ENCODE data around the gene DLG4. TPM values are rescaled to one million over a fixed set of nuclear protein-coding genes. Genes with fewer than 3 reads are reported as not detected.

Gene DLG4
- total RNA-seq, 2 experiments from 2014 or later: 7.9 to 8.4 TPM

DNA sequence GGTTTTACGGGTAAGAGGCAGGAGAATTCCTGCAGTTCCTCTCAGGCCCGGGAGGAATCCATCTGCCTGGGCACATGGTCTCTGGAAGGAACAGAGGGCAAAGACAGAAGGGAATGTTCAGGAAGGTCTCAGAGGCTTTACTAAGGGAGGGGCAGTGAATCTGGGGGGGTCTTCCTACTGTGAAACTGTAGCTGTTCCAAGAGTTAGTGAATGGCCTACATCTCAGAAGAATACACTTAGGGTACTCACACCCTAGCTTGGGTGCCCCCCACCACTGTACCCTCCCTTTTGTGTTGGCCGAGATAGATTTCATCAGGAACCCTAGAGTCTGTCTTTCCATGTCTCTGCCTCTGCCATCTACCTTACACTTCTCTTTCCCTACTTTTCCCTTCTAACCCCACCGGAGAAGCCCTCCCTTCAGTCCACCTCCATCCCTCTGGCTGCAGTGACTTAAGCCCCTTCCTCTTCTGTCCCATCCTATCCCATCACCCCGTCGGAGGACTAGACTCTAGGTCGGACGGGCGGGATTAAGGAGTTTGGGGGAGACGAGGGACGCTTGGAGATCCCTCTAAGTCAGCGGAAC lies 316 bp downstream of the DLG4 start:
- H3K36me3 Mint-ChIP-seq: peaks cover 25% of the 10 kb centered on the region
- H3K27ac Mint-ChIP-seq: peak overlapping the region; percentile 92
- peak overlapping the region; percentile 90 for H3K4me3 Mint-ChIP-seq
- intact Hi-C loops (cut with micrococcal nuclease): no loop called here
- peaks cover 1% of the 10 kb centered on the region for H3K27me3 Mint-ChIP-seq
- POLR2A ChIA-PET: interaction anchor here (0.6 to 4.9 kb wide), 6 partner anchors 11 to 173 kb away, joined by 3 to 33 read pairs (median 5); partner anchors contain the start of genes DVL2, GABARAP and PHF23
- CTCF ChIA-PET: interaction anchor here (0.9 to 4.2 kb wide), 8 partner anchors 10 to 173 kb away, joined by 3 to 48 read pairs (median 8); partner anchors contain the start of genes GABARAP and PHF23
- no peak for DNase-seq
- H3K4me1 Mint-ChIP-seq (ENCODE audit: low read depth): peaks cover 56% of the 10 kb centered on the region
- no peaks in the 10 kb centered on the region for H3K9me3 Mint-ChIP-seq

DNA sequence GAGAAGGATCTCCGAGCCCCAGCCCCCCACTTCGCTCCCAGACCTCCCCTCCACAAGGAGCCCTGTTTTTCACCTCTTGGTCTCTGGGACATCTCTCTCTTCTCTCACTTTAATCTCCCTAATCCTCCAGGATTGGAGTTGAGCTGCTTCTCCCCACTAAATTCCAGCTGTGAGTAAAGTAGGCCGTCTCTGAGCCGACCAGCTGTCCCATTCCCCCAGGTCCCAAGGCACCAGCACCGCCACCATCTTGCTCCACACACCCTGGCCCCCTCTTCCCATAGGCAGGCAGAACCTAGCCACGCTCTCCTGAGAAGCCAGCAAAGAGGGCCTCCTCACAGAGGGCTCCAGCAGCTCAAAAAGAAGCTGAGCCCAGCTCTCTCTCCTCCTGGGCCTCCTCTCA lies 878 bp downstream of the DLG4 start:
- peaks cover 21% of the 10 kb centered on the region for H3K36me3 Mint-ChIP-seq
- no peak overlapping the region for H3K4me3 Mint-ChIP-seq
- CTCF ChIA-PET: interaction anchor here (0.9 to 4.2 kb wide), 5 partner anchors 14 to 173 kb away, joined by 3 to 48 read pairs (median 19); partner anchors contain the start of genes GABARAP and PHF23
- intact Hi-C loops (cut with micrococcal nuclease): no loop called here
- H3K4me1 Mint-ChIP-seq (ENCODE audit: low read depth): peaks cover 61% of the 10 kb centered on the region
- H3K27me3 Mint-ChIP-seq: peaks cover 1% of the 10 kb centered on the region
- no peaks in the 10 kb centered on the region for H3K9me3 Mint-ChIP-seq
- DNase-seq: no peak
- POLR2A ChIA-PET: interaction anchor here (1.5 to 3.2 kb wide), 4 partner anchors 11 to 173 kb away, joined by 4 to 19 read pairs (median 5); partner anchors contain the start of genes GABARAP and PHF23
- peak overlapping the region; percentile 92 for H3K27ac Mint-ChIP-seq

DNA sequence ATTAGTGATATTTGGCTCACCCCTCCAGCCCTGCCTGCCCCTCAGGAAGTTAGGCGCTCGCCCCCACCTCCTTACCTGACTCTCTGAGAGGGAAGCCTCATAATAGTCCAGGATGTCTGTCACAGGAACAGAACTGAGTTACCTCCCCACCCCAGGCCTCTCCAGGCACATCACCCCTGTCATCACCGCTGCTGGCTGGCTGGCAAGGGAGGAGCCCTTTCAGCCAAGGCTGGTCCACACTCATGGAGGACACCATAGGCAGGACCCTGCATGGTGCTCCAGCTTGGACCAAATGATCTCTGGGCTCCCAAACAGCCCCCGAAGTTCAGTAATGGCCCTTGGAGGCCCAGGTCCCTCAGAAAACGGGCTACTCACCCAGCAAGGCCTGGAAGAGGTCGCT lies 1.5 kb downstream of the DLG4 start:
- Mint-ChIP-seq H3K4me3 (no peak overlapping the region), H3K27ac (no peak overlapping the region), H3K27me3 (peaks cover 1% of the 10 kb centered on the region), H3K9me3 (no peaks in the 10 kb centered on the region), H3K4me1 (ENCODE audit: low read depth) (peaks cover 67% of the 10 kb centered on the region), H3K36me3 (peaks cover 15% of the 10 kb centered on the region)
- intact Hi-C loops (cut with micrococcal nuclease): no loop called here
- CTCF ChIA-PET: interaction anchor here (4.2 kb wide), 1 partner anchor 20 kb away, joined by 34 read pairs; the partner anchor contains the start of gene PHF23
- DNase-seq: no peak
- POLR2A ChIA-PET: interaction anchor here (0.6 to 3.2 kb wide), 4 partner anchors 21 to 172 kb away, joined by 4 to 19 read pairs (median 4); partner anchors contain the start of genes GABARAP and PHF23

DNA sequence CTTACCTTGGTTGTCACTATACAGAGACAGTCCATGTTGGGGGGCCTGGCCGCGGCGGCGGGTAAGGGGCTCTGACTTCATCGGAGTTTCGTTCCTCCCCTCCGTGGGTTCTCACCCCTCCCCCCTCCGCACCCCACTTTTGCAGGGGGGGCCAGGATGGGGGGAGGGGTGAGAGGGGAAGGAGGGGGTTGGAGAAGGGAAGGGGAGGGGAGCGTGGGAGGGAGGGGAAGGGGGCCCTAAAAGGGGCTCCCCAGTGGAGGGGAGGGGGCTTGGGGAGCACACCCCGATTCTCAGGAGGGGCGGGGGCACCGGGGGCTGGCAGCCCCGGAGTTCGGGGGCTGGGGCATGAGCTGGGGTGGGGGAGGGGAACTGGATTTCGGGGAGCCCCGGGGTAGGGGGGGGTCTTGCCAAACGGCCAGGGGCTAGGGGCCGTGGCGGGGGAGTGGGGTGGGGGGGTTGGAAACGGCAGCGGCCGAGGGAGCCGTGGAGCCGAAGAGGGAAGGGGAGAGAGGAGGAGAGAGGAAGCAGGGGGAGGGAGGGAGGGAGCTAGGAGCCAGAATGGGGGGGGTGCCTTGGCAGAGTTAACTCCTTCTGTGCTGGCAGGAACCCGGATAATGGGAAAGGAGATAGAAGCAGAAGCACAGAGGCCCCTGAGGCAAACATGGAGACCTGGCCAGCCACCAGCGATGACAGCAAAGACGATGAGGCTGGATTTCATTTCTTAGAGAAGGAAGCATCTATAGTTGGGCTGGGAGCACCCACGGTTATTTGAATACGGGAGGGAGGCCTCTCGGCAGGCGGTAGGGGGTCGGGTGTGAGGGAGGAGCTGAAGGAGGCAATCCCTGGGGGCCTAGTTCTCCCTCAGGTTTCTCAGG lies 2.3 kb downstream of the DLG4 start:
- Mint-ChIP-seq H3K9me3 (no peaks in the 10 kb centered on the region), H3K4me1 (ENCODE audit: low read depth) (peaks cover 67% of the 10 kb centered on the region), H3K36me3 (peaks cover 9% of the 10 kb centered on the region), H3K27ac (peak overlapping the region; percentile 38), H3K27me3 (peaks cover 1% of the 10 kb centered on the region), H3K4me3 (peak overlapping the region; percentile 55)
- peak; percentile 42 for DNase-seq
- intact Hi-C loops (cut with micrococcal nuclease): no loop called here
- CTCF ChIA-PET: no interaction called here
- POLR2A ChIA-PET: interaction anchor here (0.6 kb wide), 1 partner anchor 89 kb away, joined by 4 read pairs; no protein-coding TSS in a partner anchor

DNA sequence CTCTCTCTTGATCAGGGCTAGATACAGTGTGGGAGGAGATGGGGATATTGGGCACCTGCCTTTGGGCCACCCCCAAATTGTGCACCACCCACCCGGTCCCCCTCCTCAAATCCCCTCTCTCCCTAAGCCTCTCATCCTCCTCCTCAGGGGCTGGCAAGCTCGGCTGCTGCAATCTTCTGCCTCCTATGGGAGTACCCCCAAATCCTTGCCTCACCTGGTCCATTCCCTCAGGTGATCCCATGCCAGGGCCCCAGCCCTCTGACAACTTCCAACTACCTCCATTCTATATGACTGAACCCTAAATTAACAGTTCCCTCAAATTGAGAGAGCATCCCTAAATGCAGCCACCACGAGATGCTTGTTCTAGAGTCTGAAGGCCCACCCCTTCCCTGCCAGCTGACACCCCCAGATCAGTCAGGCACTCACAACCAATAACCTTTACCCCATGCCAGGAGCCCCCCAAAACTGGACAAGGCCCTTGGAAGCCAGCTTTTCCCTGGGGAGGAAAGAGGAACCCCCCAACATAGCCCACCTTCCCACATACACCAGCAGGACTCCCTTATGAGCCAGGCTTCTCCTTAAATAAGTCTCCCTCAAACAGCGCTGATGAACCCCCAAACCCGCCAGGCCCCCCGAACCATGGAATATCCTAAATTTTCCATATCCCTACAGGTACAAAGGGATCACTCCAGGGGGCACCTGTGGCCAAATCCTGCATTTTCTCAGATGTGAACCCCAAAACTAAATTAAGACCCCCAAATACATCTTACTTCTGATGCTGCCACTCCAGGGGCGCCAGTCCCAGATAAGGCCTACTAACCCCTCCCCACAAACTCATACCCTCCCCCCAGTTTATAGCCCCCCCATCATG lies 3.2 kb downstream of the DLG4 start:
- POLR2A ChIA-PET: interaction anchor here (0.5 kb wide), 1 partner anchor 1011 kb away, joined by 3 read pairs; no protein-coding TSS in a partner anchor
- CTCF ChIA-PET: no interaction called here

DNA sequence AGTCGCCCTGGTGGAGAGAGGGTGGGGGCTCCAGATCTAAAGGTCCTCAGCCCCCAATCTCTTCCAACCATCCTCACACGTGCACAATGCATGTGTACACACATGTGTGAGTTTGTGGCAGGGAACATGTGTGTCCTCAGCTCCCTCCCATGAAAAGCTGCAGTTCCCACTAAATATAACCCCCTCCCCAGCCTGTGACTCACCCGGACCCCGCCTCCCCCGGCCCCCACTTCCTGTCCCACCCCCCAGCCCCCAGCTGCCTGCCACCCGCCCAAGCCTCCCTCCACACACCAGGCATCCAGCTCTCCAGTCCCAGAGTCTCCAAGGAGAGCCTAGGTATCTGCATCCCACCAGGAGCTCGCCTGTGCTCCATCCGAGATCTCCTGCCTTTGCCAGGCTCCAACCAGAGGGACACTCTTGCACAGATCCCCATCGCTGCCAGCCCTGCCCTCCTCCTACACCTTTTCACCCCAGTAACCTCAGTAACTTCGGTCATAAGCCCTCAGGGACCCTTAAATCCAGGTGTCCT lies 3.9 kb downstream of the DLG4 start:
- ChIA-PET POLR2A (interaction anchor here (0.5 kb wide), 1 partner anchor 1011 kb away, joined by 3 read pairs; no protein-coding TSS in a partner anchor), CTCF (interaction anchor here (2.0 kb wide), 1 partner anchor 114 kb away, joined by 5 read pairs; the partner anchor contains the start of gene NEURL4)
- intact Hi-C loops (cut with micrococcal nuclease): loop anchor here (2.0 kb wide), 1 partner anchor 91 kb away; the partner anchor contains the start of gene EIF5A
- H3K4me3 Mint-ChIP-seq: no peak overlapping the region
- no peaks in the 10 kb centered on the region for H3K36me3 Mint-ChIP-seq
- peaks cover 7% of the 10 kb centered on the region for H3K27me3 Mint-ChIP-seq
- no peak for DNase-seq
- no peaks in the 10 kb centered on the region for H3K9me3 Mint-ChIP-seq
- H3K27ac Mint-ChIP-seq: no peak overlapping the region
- H3K4me1 Mint-ChIP-seq (ENCODE audit: low read depth): peaks cover 58% of the 10 kb centered on the region

More for the DNA sequence above, 3.2 kb downstream of the DLG4 start:
- peaks cover 65% of the 10 kb centered on the region for H3K4me1 Mint-ChIP-seq (ENCODE audit: low read depth)
- peak overlapping the region; percentile 33 for H3K4me3 Mint-ChIP-seq
- intact Hi-C loops (cut with micrococcal nuclease): no loop called here
- peaks cover 7% of the 10 kb centered on the region for H3K27me3 Mint-ChIP-seq
- peaks cover 4% of the 10 kb centered on the region for H3K36me3 Mint-ChIP-seq
- H3K27ac Mint-ChIP-seq: peak overlapping the region; percentile 62
- H3K9me3 Mint-ChIP-seq: no peaks in the 10 kb centered on the region
- DNase-seq: no peak

DNA sequence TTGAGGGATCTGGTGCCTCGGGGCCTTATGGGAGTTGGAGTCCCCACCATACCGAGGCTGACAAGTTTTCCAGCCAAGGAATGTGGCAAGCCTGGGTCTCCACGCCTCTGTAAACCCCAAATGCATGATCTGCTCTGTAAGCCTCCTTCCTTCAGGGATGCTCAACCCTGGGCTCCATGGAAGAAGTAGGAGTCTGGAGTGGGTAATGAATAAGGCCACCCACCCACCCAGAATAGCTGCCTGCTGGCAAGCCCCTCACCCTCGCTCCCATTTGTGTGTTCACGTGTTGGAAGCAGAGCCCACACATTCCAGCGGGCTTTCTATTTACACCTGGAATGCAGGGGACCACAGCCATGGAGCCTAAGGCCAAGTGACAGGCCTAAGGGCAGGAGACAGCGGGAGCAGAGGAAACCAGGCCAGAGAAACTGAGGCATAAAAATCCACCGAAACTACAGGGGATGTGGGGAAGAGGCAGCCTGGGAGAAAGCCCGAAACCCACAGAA lies 4.4 kb downstream of the DLG4 start:
- Mint-ChIP-seq H3K4me1 (ENCODE audit: low read depth) (peaks cover 53% of the 10 kb centered on the region), H3K27me3 (peaks cover 7% of the 10 kb centered on the region), H3K27ac (peak overlapping the region; percentile 89), H3K9me3 (no peaks in the 10 kb centered on the region), H3K4me3 (peak overlapping the region; percentile 85), H3K36me3 (no peaks in the 10 kb centered on the region)
- POLR2A ChIA-PET: interaction anchor here (1.0 to 1.7 kb wide), 2 partner anchors 10 to 180 kb away, joined by 4 to 7 read pairs; partner anchors contain the start of gene SLC16A13
- DNase-seq: no peak
- CTCF ChIA-PET: interaction anchor here (1.2 to 2.4 kb wide), 5 partner anchors 19 to 169 kb away, joined by 4 to 10 read pairs (median 5); partner anchors contain the start of genes DVL2 and NEURL4
- intact Hi-C loops (cut with micrococcal nuclease): loop anchor here (2.0 kb wide), 1 partner anchor 92 kb away; the partner anchor contains the start of gene EIF5A

DNA sequence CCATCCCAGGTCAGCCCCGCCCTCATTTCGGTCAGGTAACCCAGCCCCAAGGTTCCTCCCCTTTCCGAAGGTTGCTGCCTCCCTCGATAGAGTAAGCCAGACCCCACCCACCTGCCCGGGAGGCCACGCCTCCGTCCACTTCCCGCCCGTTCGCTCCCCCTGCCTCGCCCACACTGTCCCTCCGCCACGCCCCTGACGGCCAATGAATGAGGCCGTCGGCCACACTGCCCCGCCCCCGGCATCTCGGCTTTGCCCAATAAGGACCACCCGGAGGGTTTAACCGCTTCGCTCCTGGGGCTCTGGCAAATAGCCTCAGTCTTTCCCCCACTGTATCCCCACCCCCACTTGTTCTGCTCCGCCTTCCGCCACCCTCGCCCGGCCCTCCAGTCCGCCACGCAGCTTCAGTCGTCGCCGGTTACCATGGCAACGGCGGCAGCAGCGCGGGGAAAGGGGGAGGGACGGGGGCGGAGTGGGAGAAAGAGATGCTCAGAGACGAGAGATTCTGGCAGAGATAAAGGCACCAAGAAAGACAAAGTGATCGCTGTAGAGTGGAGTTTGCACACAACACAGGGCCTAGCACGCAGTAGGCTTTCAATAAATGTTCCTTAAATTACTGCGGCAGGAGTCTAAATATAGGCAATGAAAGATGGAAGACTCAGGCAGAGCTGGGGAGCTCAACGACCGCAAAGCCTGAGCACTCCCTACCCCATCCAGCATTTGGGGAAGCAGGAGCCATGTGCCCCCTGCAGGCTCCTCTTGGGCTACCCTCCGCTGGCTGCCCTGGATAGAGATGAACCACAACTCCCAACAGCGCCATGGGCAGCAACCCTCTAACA lies 5.1 kb downstream of the DLG4 start:
- CTCF ChIA-PET: interaction anchor here (1.0 to 2.4 kb wide), 6 partner anchors 20 to 169 kb away, joined by 4 to 10 read pairs (median 4); partner anchors contain the start of genes DVL2 and NEURL4
- no peaks in the 10 kb centered on the region for H3K36me3 Mint-ChIP-seq
- H3K4me3 Mint-ChIP-seq: peak overlapping the region; percentile 85
- no peaks in the 10 kb centered on the region for H3K9me3 Mint-ChIP-seq
- H3K27me3 Mint-ChIP-seq: peaks cover 7% of the 10 kb centered on the region
- H3K4me1 Mint-ChIP-seq (ENCODE audit: low read depth): peaks cover 52% of the 10 kb centered on the region
- POLR2A ChIA-PET: interaction anchor here (0.7 to 1.7 kb wide), 3 partner anchors 10 to 179 kb away, joined by 3 to 7 read pairs (median 4); partner anchors contain the start of gene SLC16A13
- DNase-seq: peak; percentile 100
- peak overlapping the region; percentile 89 for H3K27ac Mint-ChIP-seq
- intact Hi-C loops (cut with micrococcal nuclease): loop anchor here (1.0 to 2.0 kb wide), 5 partner anchors 9 to 92 kb away; partner anchors contain the start of genes DVL2, EIF5A, ELP5 and PHF23

DNA sequence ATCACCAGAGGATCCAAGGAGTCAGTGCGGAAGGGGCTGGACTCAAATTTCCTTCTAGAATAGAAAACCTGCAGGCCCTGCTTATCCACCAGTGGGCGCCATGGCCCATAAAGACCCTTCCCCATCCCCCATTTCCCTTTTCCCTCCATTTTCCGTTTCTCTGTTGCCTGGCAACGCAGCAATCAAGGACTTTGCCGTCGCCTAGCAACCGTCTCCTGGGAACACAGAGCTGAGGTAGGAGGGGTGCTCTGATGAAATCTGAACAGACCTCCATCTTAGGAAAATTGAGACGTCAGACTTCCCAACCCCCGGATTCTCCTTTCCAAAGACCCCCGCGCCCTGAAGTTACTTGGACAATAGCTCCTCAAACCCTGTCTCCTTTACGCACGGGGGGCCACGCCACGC lies 5.7 kb downstream of the DLG4 start:
- intact Hi-C loops (cut with micrococcal nuclease): loop anchor here (1.0 to 2.0 kb wide), 5 partner anchors 9 to 93 kb away; partner anchors contain the start of genes DVL2, EIF5A, ELP5 and PHF23
- Mint-ChIP-seq H3K9me3 (no peaks in the 10 kb centered on the region), H3K4me1 (ENCODE audit: low read depth) (peaks cover 46% of the 10 kb centered on the region), H3K36me3 (no peaks in the 10 kb centered on the region), H3K4me3 (peak overlapping the region; percentile 85), H3K27me3 (peaks cover 7% of the 10 kb centered on the region), H3K27ac (peak overlapping the region; percentile 89)
- ChIA-PET CTCF (interaction anchor here (1.0 to 2.4 kb wide), 6 partner anchors 21 to 168 kb away, joined by 4 to 10 read pairs (median 4); partner anchors contain the start of genes DVL2 and NEURL4), POLR2A (interaction anchor here (0.5 to 1.7 kb wide), 4 partner anchors 9 to 178 kb away, joined by 3 to 7 read pairs (median 4); partner anchors contain the start of gene SLC16A13)
- DNase-seq: peak; percentile 80

All from activated CD4-positive, alpha-beta memory T cell treated with anti-CD3 and anti-CD28 coated beads for 36 hours (primary cell).